Measurements from ENCODE around the gene ENTPD6. TPM values are rescaled to one million over a fixed set of nuclear protein-coding genes. Genes with fewer than 3 reads are reported as not detected.

ENTPD6 gene
- total RNA-seq, 1 donor from 2014 or later, result 32.3 TPM

- Histone ChIP-seq H3K9me3 (ENCODE audit: low read depth) (no peaks in the 10 kb centered on the region), H2AFZ (replicated peaks) (no peak overlapping the region), H3K79me2 (ENCODE audit: low read depth) (no peaks in the 10 kb centered on the region), H3K36me3 (no peaks in the 10 kb centered on the region), H4K20me1 (ENCODE audit: low read depth) (no peaks in the 10 kb centered on the region), H3K4me2 (no peak overlapping the region), H3K4me3 (no peak overlapping the region), H3K4me1 (peaks cover 3% of the 10 kb centered on the region), H3K9ac (no peak overlapping the region), H3K27me3 (no peaks in the 10 kb centered on the region), H3K27ac (no peak overlapping the region), H3F3A (ENCODE audit: low read depth) (no peaks in the 10 kb centered on the region)
- no peak for DNase-seq (ENCODE audit: low spot score)
- Mint-ChIP-seq H3K36me3 (peaks cover 23% of the 10 kb centered on the region), H3K27me3 (ENCODE audit: insufficient read depth, low read depth) (peaks cover 4% of the 10 kb centered on the region), H3K27ac (no peak overlapping the region), H3K4me1 (no peaks in the 10 kb centered on the region), H3K4me3 (no peak overlapping the region), H3K9me3 (no peaks in the 10 kb centered on the region)
- TF ChIP-seq, protein P1, sequence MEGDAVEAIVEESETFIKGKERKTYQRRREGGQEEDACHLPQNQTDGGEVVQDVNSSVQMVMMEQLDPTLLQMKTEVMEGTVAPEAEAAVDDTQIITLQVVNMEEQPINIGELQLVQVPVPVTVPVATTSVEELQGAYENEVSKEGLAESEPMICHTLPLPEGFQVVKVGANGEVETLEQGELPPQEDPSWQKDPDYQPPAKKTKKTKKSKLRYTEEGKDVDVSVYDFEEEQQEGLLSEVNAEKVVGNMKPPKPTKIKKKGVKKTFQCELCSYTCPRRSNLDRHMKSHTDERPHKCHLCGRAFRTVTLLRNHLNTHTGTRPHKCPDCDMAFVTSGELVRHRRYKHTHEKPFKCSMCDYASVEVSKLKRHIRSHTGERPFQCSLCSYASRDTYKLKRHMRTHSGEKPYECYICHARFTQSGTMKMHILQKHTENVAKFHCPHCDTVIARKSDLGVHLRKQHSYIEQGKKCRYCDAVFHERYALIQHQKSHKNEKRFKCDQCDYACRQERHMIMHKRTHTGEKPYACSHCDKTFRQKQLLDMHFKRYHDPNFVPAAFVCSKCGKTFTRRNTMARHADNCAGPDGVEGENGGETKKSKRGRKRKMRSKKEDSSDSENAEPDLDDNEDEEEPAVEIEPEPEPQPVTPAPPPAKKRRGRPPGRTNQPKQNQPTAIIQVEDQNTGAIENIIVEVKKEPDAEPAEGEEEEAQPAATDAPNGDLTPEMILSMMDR (IDR thresholded peaks at IDR 0.05), result no peak
- no peak for TF ChIP-seq EZH2 (IDR thresholded peaks at IDR 0.05)
- no peak for TF ChIP-seq EZH2phosphoT487 (IDR thresholded peaks at IDR 0.05)
Observed at GRCh38 chr20:25213566-25214425, 18.3 kb downstream of the ENTPD6 start.

DNA sequence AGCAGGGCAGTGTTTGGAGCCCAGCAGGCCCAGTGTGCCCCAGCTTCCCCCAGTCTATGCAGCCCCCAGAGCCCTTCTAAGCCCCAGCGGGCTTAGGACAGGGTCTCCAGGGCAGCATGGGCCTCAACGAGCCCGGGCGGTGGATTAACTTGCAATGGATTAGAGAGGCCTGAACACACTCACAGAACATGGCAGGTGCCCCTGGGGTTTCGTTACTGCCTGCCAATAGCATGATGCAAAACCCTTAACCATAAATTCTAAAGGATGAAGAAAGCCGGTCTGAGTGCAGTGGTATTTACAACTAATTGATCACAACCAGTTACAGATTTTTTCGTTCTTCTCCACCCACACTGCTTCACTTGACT, 18.9 kb downstream of the ENTPD6 start:
- no peak overlapping the region for H3K27ac ChIP-seq
- H3K4me3 ChIP-seq, result no peak overlapping the region
- no peaks in the 10 kb centered on the region for H3K27me3 ChIP-seq
- H3K4me1 ChIP-seq, result peaks cover 3% of the 10 kb centered on the region
- Mint-ChIP-seq H3K27ac (no peak overlapping the region), H3K4me1 (no peaks in the 10 kb centered on the region), H3K9me3 (no peaks in the 10 kb centered on the region), H3K4me3 (no peak overlapping the region), H3K36me3 (peaks cover 23% of the 10 kb centered on the region), H3K27me3 (ENCODE audit: insufficient read depth, low read depth) (peaks cover 4% of the 10 kb centered on the region)
- no peaks in the 10 kb centered on the region for H3F3A ChIP-seq (ENCODE audit: low read depth)
- H3K36me3 ChIP-seq, result no peaks in the 10 kb centered on the region
- DNase-seq (ENCODE audit: low spot score), result no peak
- TF ChIP-seq EZH2 (IDR thresholded peaks at IDR 0.05) (no peak), EZH2phosphoT487 (IDR thresholded peaks at IDR 0.05) (no peak)
- TF ChIP-seq, protein P1 (IDR thresholded peaks at IDR 0.05), result no peak
- H4K20me1 ChIP-seq (ENCODE audit: low read depth), result no peaks in the 10 kb centered on the region
- H3K9me3 ChIP-seq (ENCODE audit: low read depth), result no peaks in the 10 kb centered on the region
- H3K4me2 ChIP-seq, result no peak overlapping the region
- no peak overlapping the region for H3K9ac ChIP-seq
- H2AFZ ChIP-seq (replicated peaks), result no peak overlapping the region
- no peaks in the 10 kb centered on the region for H3K79me2 ChIP-seq (ENCODE audit: low read depth)

- H3K4me3 Mint-ChIP-seq, result no peak overlapping the region
Observed at GRCh38 chr20:25214819-25215218, 19.3 kb downstream of the ENTPD6 start.

More at GRCh38 chr20:25214819-25215218, 19.3 kb downstream of the ENTPD6 start:
- Histone ChIP-seq H3K79me2 (ENCODE audit: low read depth) (no peaks in the 10 kb centered on the region), H3K27me3 (no peaks in the 10 kb centered on the region), H3K4me1 (peaks cover 3% of the 10 kb centered on the region), H3F3A (ENCODE audit: low read depth) (no peaks in the 10 kb centered on the region), H3K4me2 (no peak overlapping the region), H3K27ac (no peak overlapping the region), H2AFZ (replicated peaks) (no peak overlapping the region), H3K9me3 (ENCODE audit: low read depth) (no peaks in the 10 kb centered on the region), H3K36me3 (no peaks in the 10 kb centered on the region), H3K9ac (no peak overlapping the region), H4K20me1 (ENCODE audit: low read depth) (no peaks in the 10 kb centered on the region), H3K4me3 (no peak overlapping the region)
- Mint-ChIP-seq H3K27ac (no peak overlapping the region), H3K36me3 (peaks cover 19% of the 10 kb centered on the region), H3K4me1 (no peaks in the 10 kb centered on the region), H3K27me3 (ENCODE audit: insufficient read depth, low read depth) (peaks cover 4% of the 10 kb centered on the region), H3K9me3 (no peaks in the 10 kb centered on the region)
- TF ChIP-seq EZH2 (IDR thresholded peaks at IDR 0.05) (no peak), EZH2phosphoT487 (IDR thresholded peaks at IDR 0.05) (no peak)
- TF ChIP-seq, protein P1 (IDR thresholded peaks at IDR 0.05), result no peak
- DNase-seq (ENCODE audit: low spot score), result no peak
